Measurements from ENCODE around the gene ZNF552.

ZNF552 gene

GRCh38 chr19:57776764-57777296 lies 37.9 kb downstream of the ZNF552 start:
- no peak for DNase-seq (ENCODE audit: low spot score)

- DNase-seq (ENCODE audit: low spot score): no peak
Measured at GRCh38 chr19:57773488-57773887, 41.2 kb downstream of the ZNF552 start.

GRCh38 chr19:57771417-57771816 lies 43.3 kb downstream of the ZNF552 start:
- no peak for DNase-seq (ENCODE audit: low spot score)

GRCh38 chr19:57769345-57770131 lies 45.2 kb downstream of the ZNF552 start, which contains the start of gene ZNF586:
TSS of gene ZNF586 (plus strand) at chr19:57769676. CDS start at chr19:57769843, 167 bp downstream.
- DNase-seq (ENCODE audit: low spot score): no peak

GRCh38 chr19:57759096-57759495 lies 55.6 kb downstream of the ZNF552 start:
- no peak for DNase-seq (ENCODE audit: low spot score)

GRCh38 chr19:57757941-57758340 lies 56.8 kb downstream of the ZNF552 start:
- DNase-seq (ENCODE audit: low spot score): no peak

Measured in RKO (cell line).